HEK293 (cell line): ENCODE results near the gene PDSS1.

Source experiments
- CTCF ChIP-seq: fragments of 450-650 bp; formaldehyde crosslinking; IDR thresholded peaks from 2 replicates; pipeline ENCODE4 v1.5.1; 2016; ENCODE audit warnings: missing biosample characterization, missing genetic modification characterization
- ZNF184 ChIP-seq: fragments of 450-650 bp; IDR thresholded peaks from 2 replicates; pipeline ENCODE4 v1.5.1; 2018; ENCODE audit warnings: missing biosample characterization, mild to moderate bottlenecking, missing genetic modification characterization
- ZNF24 ChIP-seq: fragments of 450-650 bp; formaldehyde crosslinking; IDR thresholded peaks from 2 replicates; pipeline ENCODE4 v1.5.1; 2016; ENCODE audit warnings: missing biosample characterization, missing genetic modification characterization
- ZNF600 ChIP-seq: fragments of 450-650 bp; formaldehyde crosslinking; IDR thresholded peaks from 2 replicates; pipeline ENCODE4 v1.5.1; 2016; ENCODE audit warnings: missing biosample characterization, missing genetic modification characterization

GRCh38 chr10:26739071-26739631 is 41.6 kb downstream of the PDSS1 start:
- no peak for TF ChIP-seq CTCF
- TF ChIP-seq ZNF184 (tag by site-specific recombination), result no peak
- TF ChIP-seq ZNF24 (tag by site-specific recombination), result no peak
- TF ChIP-seq ZNF600, result no peak
